GM10266 (cell line): ENCODE data around the gene SYT7.

Experiments
- DNase-seq: peaks from one replicate; pipeline ENCODE4 v3.0.0; 2012; ENCODE audit errors: extremely low spot score
- CTCF ChIP-seq: IDR thresholded peaks from 2 replicates; pipeline ENCODE4 v1.5.1; 2012; ENCODE audit warnings: mild to moderate bottlenecking, low read depth; ENCODE audit not compliant: control insufficient read depth, insufficient read depth; ENCODE audit errors: missing control alignments

SYT7 gene

DNA sequence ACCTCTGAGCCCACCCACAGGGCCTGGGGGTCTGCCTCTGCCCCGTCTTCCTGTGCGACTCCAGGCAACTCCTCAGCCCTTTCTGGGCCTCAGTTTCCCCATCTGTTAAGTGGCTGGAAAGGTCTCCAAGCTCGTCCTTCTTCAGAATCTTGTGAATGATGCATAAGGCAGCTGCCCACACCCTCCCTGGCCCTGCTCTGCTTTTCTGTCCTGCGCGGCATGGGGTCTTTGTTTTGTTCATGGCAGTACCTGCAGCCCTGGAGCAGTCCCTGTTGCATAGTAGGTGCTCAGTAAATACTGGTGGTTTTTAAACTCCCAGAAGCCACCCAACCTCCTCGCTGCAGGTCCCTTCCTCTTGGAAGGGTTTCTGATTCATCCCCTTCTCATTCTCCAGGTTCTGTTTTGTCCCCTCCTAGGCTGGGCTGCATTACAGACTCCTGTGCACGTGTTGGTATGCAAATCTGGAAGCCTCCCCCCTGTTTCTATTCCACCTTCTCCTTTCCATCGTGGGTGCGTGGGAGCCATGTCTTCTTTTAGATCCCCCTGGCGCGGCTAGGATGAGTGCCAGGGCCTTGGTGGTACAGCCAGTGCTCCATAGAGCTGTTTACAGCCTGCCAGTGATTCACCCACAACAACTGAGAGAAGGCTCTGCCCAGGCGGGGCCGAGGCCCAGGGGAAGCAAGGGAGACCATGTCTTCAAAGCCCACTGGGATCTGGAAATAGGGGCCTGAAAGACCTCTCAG is 19.3 kb upstream of the SYT7 start:
- no peak for TF ChIP-seq CTCF
- DNase-seq: no peak

GRCh38 chr11:61598886-61599868 is 18.3 kb upstream of the SYT7 start:
- DNase-seq: no peak
- no peak for TF ChIP-seq CTCF

- no peak for DNase-seq
- no peak for TF ChIP-seq CTCF
Observed at GRCh38 chr11:61598374-61598773, 17.5 kb upstream of the SYT7 start.

DNA sequence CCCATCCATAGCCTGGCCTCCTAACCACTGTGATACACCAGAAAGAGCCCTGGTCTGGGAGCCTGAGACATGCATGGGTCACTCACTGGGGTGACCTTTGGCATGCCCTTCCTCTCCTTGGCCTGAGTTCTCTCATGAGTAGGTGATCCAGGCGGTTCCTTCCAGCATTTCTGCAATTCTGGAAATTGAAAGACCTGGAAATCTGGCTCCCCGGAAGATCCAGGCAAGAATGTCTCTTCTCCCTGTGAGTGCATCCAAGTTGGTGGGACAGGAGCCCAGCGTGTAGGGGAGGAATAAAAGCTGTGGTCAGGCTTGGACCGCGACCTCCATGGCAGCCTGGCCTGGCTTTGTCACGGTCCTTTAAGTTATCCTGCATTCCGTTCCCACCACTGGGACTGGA is 16.1 kb upstream of the SYT7 start:
- TF ChIP-seq CTCF: no peak
- DNase-seq: no peak

GRCh38 chr11:61596542-61596941 is 15.7 kb upstream of the SYT7 start:
- no peak for DNase-seq

DNA sequence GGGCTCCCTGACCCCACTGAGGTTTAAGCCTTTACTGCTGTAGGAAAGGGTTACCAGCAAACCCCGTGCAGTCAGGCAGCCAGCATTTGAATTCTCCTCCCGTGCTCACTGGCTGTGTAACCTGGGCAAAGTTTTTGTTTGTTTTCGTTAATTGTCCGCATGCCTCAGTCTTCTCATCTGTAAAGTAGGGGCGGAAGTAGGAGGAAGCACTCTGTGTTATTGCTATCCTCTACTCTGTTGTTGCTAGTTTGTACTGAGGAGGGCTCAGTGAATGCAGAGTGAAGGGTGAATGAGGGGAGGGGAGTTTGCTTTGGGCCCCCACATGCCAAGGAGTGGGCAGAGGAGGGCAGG is 14.0 kb upstream of the SYT7 start:
- no peak for DNase-seq
- TF ChIP-seq CTCF: no peak

More at GRCh38 chr11:61596542-61596941, 15.7 kb upstream of the SYT7 start:
- TF ChIP-seq CTCF: no peak

DNA sequence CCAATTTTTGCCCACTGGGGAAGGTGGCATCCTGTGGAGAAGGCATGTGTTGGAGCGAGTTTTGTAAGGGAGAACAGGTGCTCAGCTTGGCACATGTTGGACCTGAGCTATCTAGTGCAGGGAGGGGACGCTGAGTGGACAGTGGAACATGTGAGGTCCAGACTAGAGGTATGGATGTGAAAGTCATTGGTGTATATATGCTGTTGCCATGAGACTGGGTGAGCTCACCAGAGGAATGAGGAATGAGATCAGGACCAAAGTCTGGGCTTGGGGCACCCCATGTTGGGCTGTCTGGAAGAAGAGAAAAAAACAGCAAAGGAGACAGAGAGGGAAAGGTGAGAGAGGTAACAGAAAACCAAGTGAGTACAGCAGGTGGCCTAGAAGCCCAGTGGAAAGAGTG is 12.3 kb upstream of the SYT7 start:
- DNase-seq: no peak
- no peak for TF ChIP-seq CTCF
